Putamen (tissue), 1 donor: ENCODE measurements around the gene ARHGAP26.
"Not testable (repeated sequence)": the region's sequence is repeated elsewhere in the genome, so short reads cannot be mapped to it uniquely, and the experiment has no call there.

Experiments
- DNase-seq: peaks from one replicate; pipeline ENCODE4 v3.0.0-alpha.2; 2016; ENCODE audit warnings: low spot score

The ARHGAP26 gene

DNA sequence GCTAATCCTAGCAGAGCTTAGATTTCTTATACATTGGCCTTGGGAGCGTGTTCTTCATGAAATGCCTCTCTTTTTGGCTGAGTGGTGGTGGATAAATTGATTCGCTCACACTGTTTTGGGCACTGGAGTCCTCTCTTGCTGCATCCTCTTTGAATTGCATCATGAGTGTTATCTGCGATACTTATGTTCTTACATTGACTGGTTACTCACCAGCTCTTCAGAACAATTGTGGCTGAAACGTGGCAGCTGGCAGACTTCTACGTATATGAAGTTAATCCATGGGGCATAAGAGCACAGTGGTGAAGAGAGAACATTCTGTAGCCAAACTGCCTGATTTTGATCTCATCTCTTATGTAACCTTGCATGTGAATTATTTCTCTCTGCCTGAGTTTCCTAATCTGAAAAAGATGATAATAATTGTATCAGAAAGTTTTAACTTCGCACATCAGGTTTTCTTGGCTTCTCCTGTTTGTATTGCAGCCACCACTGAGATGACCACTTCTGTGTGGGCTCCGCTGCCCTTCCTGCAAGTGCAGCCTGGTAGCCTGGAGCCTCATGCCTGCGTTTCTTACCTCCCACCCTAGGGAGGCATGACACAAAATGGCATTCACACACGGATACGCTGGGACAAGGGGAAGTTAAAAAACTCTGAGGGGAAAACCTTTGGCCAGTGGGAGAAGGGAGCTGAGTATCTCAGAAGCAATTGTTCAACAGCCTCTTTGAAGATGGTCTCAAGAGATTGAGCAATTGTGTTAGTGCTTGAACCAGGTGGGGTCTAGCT lies 295.2 kb downstream of the ARHGAP26 start:
- no peak for DNase-seq

- no peak for DNase-seq
Observed at GRCh38 chr5:143065996-143066522, 295.9 kb downstream of the ARHGAP26 start.

DNA sequence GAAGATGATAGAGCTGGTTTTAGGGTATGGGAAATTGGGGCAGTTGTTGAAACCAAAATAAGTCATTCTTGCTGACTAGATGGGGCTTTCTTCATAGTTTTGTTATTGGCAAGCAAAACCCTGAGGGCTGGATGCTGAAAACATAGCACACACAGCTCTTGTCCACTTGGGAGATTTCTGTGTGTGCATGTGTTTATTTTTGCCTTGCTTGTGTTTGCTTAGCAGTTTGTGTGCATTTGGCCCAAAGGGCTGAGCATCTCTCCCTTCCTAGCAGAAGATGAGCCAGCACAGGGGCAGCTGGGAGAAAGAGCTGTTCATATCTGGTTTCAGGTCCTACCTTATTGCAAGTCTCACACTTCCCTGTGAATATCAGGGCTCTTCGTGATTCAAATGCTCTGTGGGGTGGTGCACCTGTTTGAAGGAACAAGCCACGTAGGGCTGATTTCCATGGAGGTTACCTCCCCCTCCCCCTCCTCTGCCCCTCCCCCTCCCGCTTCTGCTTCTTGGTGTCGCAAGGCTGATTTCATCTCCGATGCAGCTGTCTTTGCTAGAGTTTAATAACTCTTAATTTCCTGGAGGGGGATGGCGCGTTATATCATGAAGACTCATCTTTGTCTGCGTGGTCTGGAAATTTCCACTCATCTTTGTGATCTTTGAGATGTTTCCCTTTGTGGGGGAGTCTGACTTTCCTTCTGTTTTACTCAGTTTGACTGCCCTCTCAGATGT lies 296.5 kb downstream of the ARHGAP26 start:
- DNase-seq: no peak

- DNase-seq: no peak
Observed at GRCh38 chr5:143068712-143069111, 298.5 kb downstream of the ARHGAP26 start.

GRCh38 chr5:143071927-143072326 lies 301.8 kb downstream of the ARHGAP26 start:
- DNase-seq: no peak

GRCh38 chr5:143072734-143073133 lies 302.6 kb downstream of the ARHGAP26 start:
- no peak for DNase-seq

- DNase-seq: no peak
Observed at GRCh38 chr5:143073766-143074165, 303.6 kb downstream of the ARHGAP26 start.

DNA sequence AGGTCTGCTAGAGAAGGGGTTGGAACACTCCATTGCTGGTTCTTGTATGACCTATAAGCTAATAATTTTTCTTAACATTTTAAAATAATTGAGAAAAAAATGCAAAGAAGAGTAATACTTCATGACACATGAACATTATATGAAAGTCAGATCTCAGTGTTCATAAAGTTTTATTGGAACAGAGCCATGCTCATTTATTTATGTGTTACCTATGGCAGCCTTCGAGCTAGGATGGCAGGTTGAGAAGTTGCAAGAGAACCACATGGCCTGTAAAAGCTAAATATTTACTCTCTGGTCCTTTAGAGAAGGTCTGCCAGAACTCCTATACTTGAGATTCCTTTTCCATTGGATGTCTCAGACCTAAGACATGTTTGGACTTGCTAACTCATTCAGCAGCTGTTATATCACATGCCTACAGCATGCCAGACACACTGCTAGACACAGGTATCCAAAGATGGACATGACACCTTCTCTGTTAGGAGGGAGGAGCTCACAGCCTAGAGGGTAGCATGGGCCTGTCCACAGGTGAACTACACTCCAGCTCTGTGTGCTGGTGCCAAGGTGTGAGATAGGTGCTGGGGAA lies 304.3 kb downstream of the ARHGAP26 start:
- DNase-seq: no peak

DNA sequence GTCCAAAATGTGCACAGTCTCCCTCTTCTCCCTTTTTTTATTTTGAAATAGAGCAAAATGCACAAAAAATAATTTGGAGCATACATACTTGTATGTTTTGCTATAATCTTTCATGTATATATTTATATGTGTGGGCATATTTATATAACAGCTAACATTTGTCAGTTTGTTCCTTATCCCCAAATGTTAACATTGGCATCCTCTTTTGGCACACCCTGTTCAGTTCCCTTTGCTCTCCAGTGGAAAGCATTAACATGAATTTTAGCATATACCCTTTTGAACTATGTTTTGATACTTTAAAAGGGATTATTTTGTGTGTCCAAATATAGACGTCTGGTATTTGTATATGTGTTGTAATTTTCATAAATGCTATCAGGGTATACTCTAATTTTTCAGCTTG lies 306.2 kb downstream of the ARHGAP26 start:
- DNase-seq: no peak

DNA sequence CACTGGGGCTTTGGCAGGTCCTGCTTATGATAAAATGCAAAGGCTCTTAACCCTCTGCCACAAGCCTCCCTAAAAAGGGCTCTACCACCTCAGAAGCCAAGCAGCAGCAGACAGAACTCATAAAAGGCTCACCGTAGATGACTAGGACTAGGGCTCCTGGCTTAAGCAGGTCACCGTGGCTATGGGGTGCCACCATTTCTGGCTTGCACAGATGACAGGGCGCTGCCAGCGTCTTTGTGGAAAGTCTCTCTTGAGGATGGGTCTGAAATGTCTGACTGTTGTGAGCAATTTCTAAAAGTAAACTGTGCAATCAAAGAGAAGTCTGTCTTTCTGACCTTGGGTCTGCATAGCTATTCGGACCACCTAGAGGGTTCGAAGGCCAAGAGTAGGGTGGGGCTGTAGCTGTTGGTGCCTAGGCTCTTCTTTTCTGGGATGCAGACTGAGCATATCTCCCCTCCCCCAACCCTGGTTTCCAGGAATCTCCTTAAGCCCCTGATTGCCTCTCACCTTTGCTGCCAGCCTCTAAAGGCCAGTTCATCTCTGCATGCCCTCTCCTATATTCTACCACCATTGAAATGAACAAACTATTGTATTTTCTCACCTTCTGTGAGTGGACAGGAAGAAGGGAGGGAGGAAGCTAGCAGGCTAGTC lies 307.4 kb downstream of the ARHGAP26 start:
- no peak for DNase-seq

DNA sequence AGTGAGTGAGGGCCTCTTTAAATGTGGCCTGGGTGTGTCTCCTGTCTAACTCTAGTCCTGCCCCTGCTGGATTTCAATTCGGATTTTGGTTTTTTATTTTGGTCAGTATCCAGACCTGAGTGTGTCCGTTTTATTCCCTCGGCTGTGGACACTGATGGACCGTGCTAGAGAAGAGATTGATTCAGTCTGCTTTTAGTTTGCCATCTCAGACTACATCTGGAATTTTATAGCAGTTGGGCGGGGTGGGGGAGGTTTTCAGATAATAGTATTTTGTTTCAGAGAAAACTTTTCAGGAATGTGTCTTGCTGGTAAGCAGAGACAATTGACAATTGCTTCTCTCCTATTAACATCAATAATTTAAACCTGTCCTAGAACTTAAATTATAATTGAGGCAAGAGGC lies 308.1 kb downstream of the ARHGAP26 start:
- DNase-seq: no peak

DNA sequence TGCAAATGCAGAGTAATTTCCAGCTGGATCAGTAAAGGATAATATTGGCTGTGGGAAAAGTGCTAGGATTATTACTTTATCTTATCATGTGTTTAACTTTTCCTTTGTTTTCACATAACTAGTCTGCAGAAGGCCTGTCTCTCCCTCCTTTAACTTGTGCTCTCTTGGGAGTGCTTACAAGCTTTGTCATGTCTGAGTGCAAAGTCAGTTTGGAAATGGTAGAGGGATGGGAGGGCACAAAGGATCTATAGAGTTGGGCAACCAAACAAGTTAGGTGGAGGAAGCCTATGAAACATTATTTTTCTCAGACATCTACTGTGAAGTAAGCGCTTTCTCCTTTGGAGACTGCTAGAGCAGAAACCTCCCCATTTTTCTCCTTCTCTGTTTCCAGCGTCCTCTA lies 308.8 kb downstream of the ARHGAP26 start:
- no peak for DNase-seq

- no peak for DNase-seq
Observed at GRCh38 chr5:143080407-143080806, 310.2 kb downstream of the ARHGAP26 start.

DNA sequence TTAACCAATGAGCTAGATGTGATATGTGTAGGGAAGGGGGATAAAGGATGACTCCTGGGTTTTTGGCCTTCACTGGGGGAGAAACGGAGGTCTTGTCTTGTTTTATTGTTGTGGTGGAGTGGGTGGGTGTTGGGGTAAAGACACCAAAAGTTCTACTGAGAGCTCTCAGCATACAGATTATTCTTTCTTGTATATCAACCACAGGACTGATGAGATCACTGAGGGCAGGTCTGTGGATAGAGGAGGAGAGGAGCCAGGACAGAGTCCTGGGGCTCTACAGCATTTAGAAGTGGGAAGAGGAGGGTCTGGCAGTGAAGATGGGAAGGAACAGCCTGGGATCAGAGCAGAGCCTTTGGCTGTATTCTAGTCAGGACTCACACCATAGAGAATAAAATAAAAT lies 310.8 kb downstream of the ARHGAP26 start:
- DNase-seq: no peak

GRCh38 chr5:143083006-143083405 lies 312.8 kb downstream of the ARHGAP26 start:
- DNase-seq: no peak

- no peak for DNase-seq
Observed at GRCh38 chr5:143084407-143084806, 314.2 kb downstream of the ARHGAP26 start.

DNA sequence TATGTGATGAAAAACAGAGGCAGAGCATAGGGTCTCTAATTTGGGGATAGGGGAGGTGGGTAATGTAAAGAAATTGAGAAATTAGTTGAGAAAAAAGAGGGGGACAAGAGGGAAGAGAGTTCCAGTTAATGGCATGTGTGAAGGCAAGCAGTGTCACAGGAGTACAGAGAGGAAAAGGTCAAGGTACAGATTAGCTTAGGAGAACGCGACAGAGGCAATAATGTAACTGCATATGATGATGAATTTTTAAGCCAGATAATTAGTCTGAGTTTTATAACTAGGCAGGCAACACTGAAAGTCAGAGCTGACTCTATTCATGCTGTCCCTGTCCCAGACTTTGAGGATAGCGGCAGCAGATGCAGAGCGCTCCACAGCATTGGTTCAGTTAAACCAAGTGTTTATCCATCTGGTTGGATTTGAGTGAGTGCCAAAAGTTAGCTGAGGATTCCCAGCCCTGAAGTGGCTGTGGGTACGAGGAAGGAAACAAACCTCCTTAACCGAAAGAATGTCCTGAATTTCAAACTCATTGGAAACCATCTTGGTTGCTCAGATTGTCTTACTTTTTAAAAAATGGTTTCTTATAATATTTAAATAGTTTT lies 315.2 kb downstream of the ARHGAP26 start:
- no peak for DNase-seq

DNA sequence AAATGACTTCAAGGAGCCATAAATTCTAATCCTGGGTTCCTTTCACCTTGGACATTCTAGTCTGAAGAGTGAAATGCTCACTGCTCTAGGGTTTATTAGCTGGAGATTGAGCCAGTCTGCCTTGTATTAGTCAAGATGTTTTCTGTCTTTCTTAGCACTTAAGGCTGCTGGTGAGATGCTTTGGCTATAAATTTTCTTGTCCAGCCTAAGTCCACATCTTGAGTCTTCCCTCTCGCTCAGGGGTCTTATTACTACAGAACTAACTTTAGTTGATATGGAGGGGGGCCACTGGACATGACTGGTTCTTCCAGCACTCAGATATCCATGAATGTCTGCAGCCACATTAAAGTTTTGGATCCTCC lies 316.4 kb downstream of the ARHGAP26 start:
- no peak for DNase-seq

DNA sequence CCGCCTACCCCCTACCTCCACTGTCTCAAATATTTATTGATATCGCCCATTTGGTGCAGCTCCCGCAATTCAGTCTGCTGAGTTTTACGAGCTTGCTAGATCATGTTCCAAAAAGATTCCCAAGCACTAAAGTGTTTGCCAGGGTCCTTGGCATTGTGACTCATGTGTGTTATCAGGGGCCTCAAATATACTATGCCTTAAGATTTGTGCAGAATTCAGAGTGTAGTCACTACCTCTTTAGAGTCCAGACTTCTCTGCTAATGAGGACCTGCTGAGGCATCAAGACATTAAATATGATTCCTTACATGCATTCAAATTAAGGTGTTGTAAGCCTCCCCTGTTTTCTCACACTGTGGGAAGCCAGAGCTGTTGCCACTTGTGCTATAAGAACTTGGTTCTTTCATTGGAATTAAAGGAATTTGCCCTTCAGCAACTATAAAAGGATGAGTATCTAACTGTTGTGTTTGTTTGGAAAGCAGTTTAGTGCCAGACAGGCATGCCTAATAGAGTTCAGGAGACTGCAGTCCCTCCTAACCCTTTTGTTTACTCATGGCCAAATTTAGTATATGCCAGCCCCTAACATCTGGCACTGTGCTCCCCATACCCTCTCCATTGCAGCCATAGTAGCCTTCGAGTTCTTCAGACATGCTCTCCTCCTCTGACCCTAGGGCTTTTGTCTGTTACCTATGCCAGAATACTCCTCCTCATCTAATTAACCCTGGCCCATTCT lies 316.9 kb downstream of the ARHGAP26 start:
- no peak for DNase-seq

GRCh38 chr5:143088702-143089101 lies 318.5 kb downstream of the ARHGAP26 start:
- not testable (repeated sequence) for DNase-seq

DNA sequence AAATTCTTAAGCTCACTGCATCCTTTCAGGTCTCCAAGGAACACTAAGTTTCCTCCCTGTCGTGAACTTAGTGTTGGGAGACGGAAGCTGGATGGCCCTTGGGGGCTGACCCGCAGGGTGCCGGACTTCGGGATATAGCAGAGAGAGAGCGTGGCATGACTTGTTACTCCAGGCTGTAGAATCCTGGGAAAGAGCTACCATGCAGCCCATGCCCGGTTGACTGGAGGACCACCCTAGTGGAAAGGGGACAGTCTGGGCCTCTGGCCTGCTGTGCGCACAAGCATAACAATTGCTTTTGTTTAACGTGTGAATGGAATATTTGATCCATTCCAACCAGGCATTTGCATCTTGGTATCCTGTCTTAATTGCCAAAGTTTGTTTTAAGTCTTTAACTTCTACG lies 319.9 kb downstream of the ARHGAP26 start:
- DNase-seq: not testable (repeated sequence)
